Right atrium auricular region (tissue), 2 donors: ENCODE measurements around the gene FETUB. TPM values are rescaled to one million over a fixed set of nuclear protein-coding genes. Genes with fewer than 3 reads are reported as not detected.

Experiments
- DNase-seq: peaks from one replicate; pipeline ENCODE4 v3.0.0-alpha.2; 2019; ENCODE audit warnings: low spot score
- H3K27ac ChIP-seq, 2 donors: fragments of 200-600 bp; sonication (generic); 1 replicate in 1 of 2; 2 replicates in 1 of 2; pipeline ENCODE4 v1.5.1; 2016 to 2019
- H3K27me3 ChIP-seq, 2 donors: fragments of 200-600 bp; sonication (generic); one replicate each; pipeline versions ENCODE4 v1.5.1 to v1.6.0; 2017 to 2019
- H3K36me3 ChIP-seq: fragments of 200-600 bp; sonication (generic); one replicate; pipeline ENCODE4 v1.5.1; 2016
- H3K4me1 ChIP-seq, 2 donors: fragments of 200-600 bp; sonication (generic); one replicate each; pipeline versions ENCODE4 v1.5.1 to v1.6.0; 2017 to 2019
- H3K4me3 ChIP-seq, 2 donors: fragments of 200-600 bp; sonication (generic); 1 replicate in 1 of 2; 2 replicates in 1 of 2; pipeline ENCODE4 v1.5.1; 2017 to 2019; ENCODE audit warnings: mild to moderate bottlenecking in 1 of 2, moderate library complexity in 1 of 2
- H3K9me3 ChIP-seq, 2 donors: fragments of 200-600 bp; sonication (generic); one replicate each; pipeline ENCODE4 v1.5.1; 2019
- CTCF ChIP-seq, 2 donors: fragments of 200-600 bp; sonication (generic); IDR thresholded peaks; one replicate each; pipeline ENCODE4 v1.5.1; 2019; ENCODE audit warnings: antibody characterized with exemption in 2 of 2
- total RNA-seq, 2 donors: library from RNA; depleted of rRNA; stranded (reverse); fragments of >200 nt; gene quantifications; one replicate each; pipeline ENCODE4 v1.1.0, GENCODE V29; 2016

FETUB gene
- total RNA-seq, 2 donors from 2014 or later: not detected

- no peaks in the 10 kb centered on the region for H3K36me3 ChIP-seq
- no peak for DNase-seq
- no peak for TF ChIP-seq CTCF (IDR thresholded peaks at IDR 0.05)
- H3K9me3 ChIP-seq: no peaks in the 10 kb centered on the region
- no peak overlapping the region for H3K27ac ChIP-seq
- H3K4me1 ChIP-seq: no peaks in the 10 kb centered on the region
- no peak overlapping the region for H3K4me3 ChIP-seq
- H3K27me3 ChIP-seq: no peaks in the 10 kb centered on the region
Measured at GRCh38 chr3:186609247-186609868, 30.8 kb upstream of the FETUB start.

GRCh38 chr3:186612065-186612464, 28.1 kb upstream of the FETUB start:
- no peaks in the 10 kb centered on the region for H3K9me3 ChIP-seq
- peaks cover 0 to 5% of the 10 kb centered on the region in 2 donors for H3K4me1 ChIP-seq
- H3K27ac ChIP-seq: no peak overlapping the region
- no peak for TF ChIP-seq CTCF (IDR thresholded peaks at IDR 0.05)
- no peaks in the 10 kb centered on the region for H3K27me3 ChIP-seq
- H3K36me3 ChIP-seq: no peaks in the 10 kb centered on the region
- no peak for DNase-seq
- no peak overlapping the region for H3K4me3 ChIP-seq

GRCh38 chr3:186612721-186613636, 27.2 kb upstream of the FETUB start, which contains the start of gene AHSG:
Gene AHSG, plus strand, starts transcription at chr3:186613060. Its CDS starts 82 bp downstream, at chr3:186613142.
- DNase-seq: no peak
- Histone ChIP-seq H3K4me1 (peaks cover 0 to 9% of the 10 kb centered on the region in 2 donors), H3K27me3 (no peaks in the 10 kb centered on the region), H3K27ac (no peak within 1 kb of the TSS), H3K36me3 (no peaks in the 10 kb centered on the region), H3K9me3 (no peaks in the 10 kb centered on the region), H3K4me3 (no peak within 1 kb of the TSS)
- no peak for TF ChIP-seq CTCF (IDR thresholded peaks at IDR 0.05)

GRCh38 chr3:186613637-186614265, 26.4 kb upstream of the FETUB start:
- no peak overlapping the region for H3K4me3 ChIP-seq
- peaks cover 0 to 9% of the 10 kb centered on the region in 2 donors for H3K4me1 ChIP-seq
- no peaks in the 10 kb centered on the region for H3K36me3 ChIP-seq
- no peaks in the 10 kb centered on the region for H3K27me3 ChIP-seq
- H3K27ac ChIP-seq: no peak overlapping the region
- DNase-seq: no peak
- H3K9me3 ChIP-seq: no peaks in the 10 kb centered on the region
- no peak for TF ChIP-seq CTCF (IDR thresholded peaks at IDR 0.05)

- H3K9me3 ChIP-seq: no peaks in the 10 kb centered on the region
- DNase-seq: no peak
- no peaks in the 10 kb centered on the region for H3K27me3 ChIP-seq
- no peak overlapping the region for H3K27ac ChIP-seq
- H3K36me3 ChIP-seq: no peaks in the 10 kb centered on the region
- H3K4me3 ChIP-seq: no peak overlapping the region
- TF ChIP-seq CTCF (IDR thresholded peaks at IDR 0.05): no peak
- H3K4me1 ChIP-seq: peaks cover 0 to 9% of the 10 kb centered on the region in 2 donors
Measured at GRCh38 chr3:186614266-186614596, 26.0 kb upstream of the FETUB start.
